Effector CD8-positive, alpha-beta T cell (primary cell): Measurements from ENCODE around the gene IL27RA.

Experiments used
- DNase-seq: peaks from one replicate; lab custom pipeline; 2025; lab: John Stamatoyannopoulos, UW

The IL27RA gene

GRCh38 chr19:14059093-14059480 lies 27.5 kb downstream of the IL27RA start:
- peak; percentile 45 for DNase-seq

- DNase-seq = no peak
Measured at GRCh38 chr19:14059652-14060155, 28.1 kb downstream of the IL27RA start.

- no peak for DNase-seq
Measured at GRCh38 chr19:14061081-14061749, 29.7 kb downstream of the IL27RA start.

GRCh38 chr19:14061751-14062557 lies 30.4 kb downstream of the IL27RA start, which contains the start of gene PALM3:
Gene PALM3, minus strand, starts transcription at chr19:14062076. Its CDS starts 96 bp downstream, at chr19:14061980.
- DNase-seq = no peak

GRCh38 chr19:14062558-14062855 lies 30.9 kb downstream of the IL27RA start:
- DNase-seq = no peak

- no peak for DNase-seq
Measured at GRCh38 chr19:14063105-14063504, 31.5 kb downstream of the IL27RA start.

GRCh38 chr19:14066134-14066533 lies 34.6 kb downstream of the IL27RA start:
- no peak for DNase-seq

- DNase-seq = no peak
Measured at GRCh38 chr19:14070268-14071050, 38.9 kb downstream of the IL27RA start.

GRCh38 chr19:14072535-14073260 lies 41.1 kb downstream of the IL27RA start, which contains the start of gene MISP3:
Gene MISP3, plus strand, starts transcription at chr19:14072786. Its CDS starts 524 bp downstream, at chr19:14073310.
- DNase-seq = no peak

- DNase-seq = peak; percentile 62
Measured at GRCh38 chr19:14073261-14073924, 41.8 kb downstream of the IL27RA start.

GRCh38 chr19:14073925-14074838 lies 42.6 kb downstream of the IL27RA start:
- no peak for DNase-seq

- no peak for DNase-seq
Measured at GRCh38 chr19:14078411-14078810, 46.8 kb downstream of the IL27RA start.

GRCh38 chr19:14080887-14081796 lies 49.6 kb downstream of the IL27RA start:
- peak; percentile 99 for DNase-seq

- DNase-seq = no peak
Measured at GRCh38 chr19:14081797-14082674, 50.5 kb downstream of the IL27RA start.

GRCh38 chr19:14082675-14082960 lies 51.1 kb downstream of the IL27RA start:
- DNase-seq = no peak

GRCh38 chr19:14085309-14085995 lies 53.9 kb downstream of the IL27RA start, which contains the start of gene C19orf67:
Gene C19orf67, minus strand, starts transcription at chr19:14085783. Its CDS starts 156 bp downstream, at chr19:14085627.
- DNase-seq = no peak

GRCh38 chr19:14086098-14086497 lies 54.5 kb downstream of the IL27RA start:
- no peak for DNase-seq
